Fibroblast of mammary gland (primary cell): ENCODE measurements around the gene CPEB3.

Source experiments
- DNase-seq: peaks from one replicate; pipeline ENCODE4 v3.0.0-alpha.2; 2010; ENCODE audit warnings: low read depth
- H3K4me3 ChIP-seq: 2 replicates; pipeline ENCODE4 v1.5.1; 2011; ENCODE audit warnings: low read depth, mild to moderate bottlenecking, low read length, moderate library complexity; ENCODE audit not compliant: control insufficient read depth
- CTCF ChIP-seq: conservative IDR thresholded peaks from 2 replicates; pipeline ENCODE4 v1.5.1; 2011; ENCODE audit warnings: low read depth, low read length, inconsistent platforms; ENCODE audit not compliant: control insufficient read depth, insufficient read depth

CPEB3 gene

GRCh38 chr10:92082583-92083280, 208.1 kb downstream of the CPEB3 start:
- TF ChIP-seq CTCF = no peak
- no peak overlapping the region for H3K4me3 ChIP-seq
- DNase-seq = no peak

- H3K4me3 ChIP-seq = no peak overlapping the region
- TF ChIP-seq CTCF = no peak
- peak; percentile 4 for DNase-seq
Observed at GRCh38 chr10:92081641-92082040, 209.2 kb downstream of the CPEB3 start.

- DNase-seq = no peak
- no peak overlapping the region for H3K4me3 ChIP-seq
- no peak for TF ChIP-seq CTCF
Observed at GRCh38 chr10:92080244-92080643, 210.6 kb downstream of the CPEB3 start.

GRCh38 chr10:92079003-92079402, 211.9 kb downstream of the CPEB3 start:
- H3K4me3 ChIP-seq = no peak overlapping the region
- TF ChIP-seq CTCF = no peak
- no peak for DNase-seq

- no peak for DNase-seq
- TF ChIP-seq CTCF = no peak
- H3K4me3 ChIP-seq = no peak overlapping the region
Observed at GRCh38 chr10:92076722-92077121, 214.2 kb downstream of the CPEB3 start.

- no peak for TF ChIP-seq CTCF
- H3K4me3 ChIP-seq = no peak overlapping the region
Observed at GRCh38 chr10:92075829-92076228, 215.0 kb downstream of the CPEB3 start.

More at GRCh38 chr10:92075829-92076228, 215.0 kb downstream of the CPEB3 start:
- DNase-seq = no peak
